GM19455 (cell line): ENCODE measurements around the gene KIF23.
"Not testable (repeated sequence)": the region's sequence is repeated elsewhere in the genome, so short reads cannot be mapped to it uniquely, and the experiment has no call there.

Experiments
- ATAC-seq: cut with Tn5 transposase; IDR thresholded peaks from one replicate; pipeline ENCODE4 v1.9.1; 2021; ENCODE audit not compliant: unreplicated experiment

Gene KIF23

GRCh38 chr15:69413822-69414700 lies at the start of gene KIF23:
Gene KIF23, plus strand, starts transcription at chr15:69414349. Its CDS starts 117 bp downstream, at chr15:69414466.
- peak; percentile 94 for ATAC-seq

- no peak for ATAC-seq
These were observed 46.9 kb upstream of the KIF23 start for GRCh38 chr15:69367236-69367635.

GRCh38 chr15:69369631-69370030 lies 44.5 kb upstream of the KIF23 start:
- no peak for ATAC-seq

- no peak for ATAC-seq
These were observed 40.7 kb upstream of the KIF23 start for GRCh38 chr15:69373406-69373805.

- no peak for ATAC-seq
These were observed 38.9 kb upstream of the KIF23 start for GRCh38 chr15:69375151-69375790.

- no peak for ATAC-seq
These were observed 36.8 kb upstream of the KIF23 start for GRCh38 chr15:69377216-69377970.

- no peak for ATAC-seq
These were observed 33.9 kb upstream of the KIF23 start for GRCh38 chr15:69380100-69380725.

- ATAC-seq = no peak
These were observed 33.4 kb upstream of the KIF23 start for GRCh38 chr15:69380726-69381105.

- ATAC-seq = not testable (repeated sequence)
These were observed 32.0 kb upstream of the KIF23 start for GRCh38 chr15:69382176-69382575.

- ATAC-seq = not testable (repeated sequence)
These were observed 30.1 kb upstream of the KIF23 start for GRCh38 chr15:69384066-69384465.

GRCh38 chr15:69384626-69385598 lies 29.2 kb upstream of the KIF23 start:
- ATAC-seq = no peak

- no peak for ATAC-seq
These were observed 28.3 kb upstream of the KIF23 start for GRCh38 chr15:69385831-69386230.

GRCh38 chr15:69386284-69386683 lies 27.9 kb upstream of the KIF23 start:
- ATAC-seq = no peak

- ATAC-seq = no peak
These were observed 25.9 kb upstream of the KIF23 start for GRCh38 chr15:69388260-69388705.

GRCh38 chr15:69389426-69389825 lies 24.7 kb upstream of the KIF23 start:
- no peak for ATAC-seq

- ATAC-seq = no peak
These were observed 23.6 kb upstream of the KIF23 start for GRCh38 chr15:69390575-69390974.

- ATAC-seq = no peak
These were observed 22.9 kb upstream of the KIF23 start for GRCh38 chr15:69391046-69391757.

- no peak for ATAC-seq
These were observed 21.8 kb upstream of the KIF23 start for GRCh38 chr15:69392352-69392751.

GRCh38 chr15:69393831-69394491 lies 20.2 kb upstream of the KIF23 start:
- no peak for ATAC-seq
